HG03439 (cell line): ENCODE results near the gene ASCC1.
"Not testable (repeated sequence)": the region's sequence is repeated elsewhere in the genome, so short reads cannot be mapped to it uniquely, and the experiment has no call there.

Source experiments
- ATAC-seq: cut with Tn5 transposase; IDR thresholded peaks from one replicate; pipeline ENCODE4 v1.9.1; 2021; ENCODE audit warnings: mild to moderate bottlenecking, moderate library complexity; ENCODE audit not compliant: unreplicated experiment

ASCC1 gene

DNA sequence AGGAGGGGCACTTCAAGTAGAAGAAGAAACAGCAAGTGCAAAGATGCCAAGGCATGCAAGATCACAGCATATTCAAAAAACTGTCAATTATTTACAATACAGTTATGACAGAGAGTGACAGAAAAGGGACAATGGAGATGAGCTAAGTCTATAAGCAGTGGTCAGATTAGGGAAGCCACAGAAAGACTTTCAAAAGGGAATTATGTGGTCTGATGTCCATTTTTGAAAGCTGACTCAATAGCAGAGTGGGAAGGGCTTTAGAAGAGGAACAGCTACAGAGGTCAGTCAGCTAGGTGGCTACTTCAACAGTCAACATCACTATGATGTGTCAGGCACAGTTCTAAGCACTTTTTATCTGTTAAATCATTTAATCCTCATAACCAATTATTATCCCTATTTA is 82.6 kb downstream of the ASCC1 start:
- peak; percentile 67 for ATAC-seq

DNA sequence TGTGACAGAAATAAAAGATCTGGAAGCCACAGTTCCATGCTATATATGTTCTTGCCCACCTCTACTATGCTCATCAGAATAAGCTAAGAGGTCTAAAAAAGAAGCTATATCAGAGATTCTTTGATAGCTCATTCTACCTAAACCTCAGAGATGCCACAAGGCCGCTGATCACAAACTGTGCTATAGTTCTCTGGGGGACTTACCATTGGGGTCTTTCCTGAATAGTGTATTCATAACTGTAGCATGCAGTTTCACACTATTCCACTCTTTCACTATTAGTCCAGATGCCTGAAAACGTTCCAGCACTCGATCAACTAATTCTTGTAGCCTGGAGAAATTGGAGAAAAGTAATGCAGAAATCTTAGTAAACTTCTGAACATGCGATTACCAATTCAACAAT is 83.2 kb downstream of the ASCC1 start:
- no peak for ATAC-seq

DNA sequence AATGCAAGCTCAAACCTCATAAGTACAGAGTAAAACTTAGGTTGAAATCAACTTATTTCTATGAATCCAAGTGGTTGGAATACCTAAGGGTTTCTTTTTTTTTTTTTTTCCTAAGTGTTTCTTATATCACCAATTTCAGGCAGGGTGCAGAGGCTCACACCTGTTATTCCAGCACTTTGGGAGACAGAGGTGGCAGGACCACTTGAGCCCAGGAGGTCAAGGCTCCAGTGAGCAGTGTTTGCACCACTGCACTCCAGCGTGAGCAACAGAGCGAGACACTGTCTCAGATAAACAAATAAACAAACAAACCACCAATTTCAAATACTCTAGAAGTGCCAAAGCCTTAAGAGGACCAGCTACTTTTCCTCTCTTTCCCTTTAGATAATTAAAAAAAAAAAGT is 88.5 kb downstream of the ASCC1 start:
- ATAC-seq = no peak

DNA sequence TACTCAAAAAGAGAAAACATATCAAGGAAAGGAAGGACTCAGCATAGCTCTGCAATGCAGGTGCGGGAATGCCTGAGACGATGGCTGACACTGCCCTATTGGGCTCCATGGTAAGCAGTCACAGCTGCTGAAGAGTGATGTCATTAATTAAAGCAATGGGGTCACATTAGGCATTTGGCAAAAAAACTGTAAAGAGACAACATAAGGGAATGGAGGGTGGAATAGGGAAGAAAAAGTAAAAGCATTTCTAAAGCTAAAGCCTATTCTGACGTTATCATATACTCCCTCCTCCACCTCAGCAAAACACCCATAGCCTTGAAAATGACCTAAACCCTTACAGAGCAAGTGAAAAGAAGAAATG is 89.2 kb downstream of the ASCC1 start:
- no peak for ATAC-seq

DNA sequence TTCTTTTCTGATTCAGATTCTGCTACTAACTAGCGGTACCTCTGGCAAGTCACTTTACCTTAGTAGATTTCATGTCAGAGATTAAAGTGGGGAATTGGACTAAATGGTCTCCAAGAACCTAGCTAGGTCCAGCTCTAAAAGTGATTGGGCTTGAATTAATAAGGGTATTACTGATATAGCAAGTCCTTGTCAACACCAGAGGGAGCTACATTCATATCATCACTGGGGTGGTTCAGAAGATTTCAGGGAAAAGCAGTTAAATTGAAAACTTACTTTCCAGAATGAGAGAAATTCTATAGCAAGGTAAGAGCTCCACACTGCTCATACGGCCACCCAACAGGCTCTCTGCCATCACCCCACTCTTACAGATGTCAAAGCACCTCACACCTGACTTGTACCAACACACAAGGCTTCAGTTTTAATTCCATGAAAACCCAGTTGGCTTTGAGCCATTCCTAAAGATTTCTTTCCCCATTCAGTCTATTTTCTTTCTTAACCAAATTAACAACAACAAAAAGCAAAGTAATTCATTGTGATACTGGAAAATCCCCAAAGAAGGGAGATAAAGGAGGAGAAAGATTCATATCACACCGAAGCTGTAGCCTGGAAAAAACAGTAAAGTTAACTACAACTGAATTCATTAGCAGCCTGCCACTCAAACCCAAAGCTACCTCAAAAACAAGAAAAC is 89.7 kb downstream of the ASCC1 start:
- ATAC-seq = no peak

DNA sequence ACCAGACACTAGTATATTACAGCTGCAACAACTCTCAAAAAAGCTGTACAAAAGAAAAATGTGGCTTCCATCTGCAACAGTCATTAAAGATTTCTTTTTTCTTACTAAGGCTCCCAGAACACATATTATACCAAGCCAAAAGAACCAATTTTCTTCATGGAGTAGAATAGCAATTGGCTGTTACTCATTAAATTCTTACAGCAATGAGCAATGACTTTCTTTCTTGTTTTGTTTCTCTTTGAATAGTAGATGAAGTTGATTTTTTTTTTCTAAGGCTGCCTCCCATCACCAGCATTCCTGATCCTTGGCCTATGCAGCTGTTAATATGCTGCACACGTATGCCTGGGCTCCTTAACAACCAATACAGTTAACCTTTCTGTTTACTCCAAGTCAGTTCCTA is 91.1 kb downstream of the ASCC1 start:
- no peak for ATAC-seq

DNA sequence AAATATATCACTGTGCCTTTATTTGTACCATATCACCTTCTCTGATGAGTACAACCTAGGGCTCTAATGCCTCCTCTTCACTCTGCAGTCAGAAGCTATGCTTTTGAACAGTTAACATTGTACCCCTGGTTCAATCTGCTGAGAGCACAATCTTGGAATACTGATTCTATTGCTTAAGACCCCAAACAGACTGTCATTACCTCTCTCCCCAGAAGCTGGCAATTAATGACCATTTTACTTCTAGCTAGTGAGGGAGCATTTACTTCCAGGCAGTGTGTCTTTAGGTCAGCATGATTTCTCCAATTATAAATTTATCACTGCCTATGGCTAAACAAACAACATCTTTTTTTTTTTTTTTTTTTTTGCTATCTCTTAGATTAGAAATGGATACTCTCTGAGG is 91.7 kb downstream of the ASCC1 start:
- no peak for ATAC-seq

DNA sequence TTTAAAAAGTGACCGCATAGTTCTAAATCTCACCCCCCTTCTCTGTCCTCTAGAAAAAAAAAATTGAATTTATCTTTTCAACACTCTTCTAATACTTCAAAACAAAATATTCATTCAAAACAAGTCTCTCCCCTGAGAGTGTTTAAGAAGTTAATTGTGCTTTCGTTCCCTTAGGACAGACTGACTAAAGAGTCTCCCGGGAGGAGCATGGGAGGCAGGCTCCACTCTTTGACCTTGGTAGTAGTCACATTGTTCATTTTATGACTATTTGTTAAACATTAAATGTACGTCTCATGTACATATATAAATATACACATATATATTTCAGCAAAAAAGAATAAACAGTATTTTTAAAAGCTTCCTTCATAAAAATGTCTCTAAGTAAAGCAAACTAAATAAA is 92.5 kb downstream of the ASCC1 start:
- no peak for ATAC-seq

DNA sequence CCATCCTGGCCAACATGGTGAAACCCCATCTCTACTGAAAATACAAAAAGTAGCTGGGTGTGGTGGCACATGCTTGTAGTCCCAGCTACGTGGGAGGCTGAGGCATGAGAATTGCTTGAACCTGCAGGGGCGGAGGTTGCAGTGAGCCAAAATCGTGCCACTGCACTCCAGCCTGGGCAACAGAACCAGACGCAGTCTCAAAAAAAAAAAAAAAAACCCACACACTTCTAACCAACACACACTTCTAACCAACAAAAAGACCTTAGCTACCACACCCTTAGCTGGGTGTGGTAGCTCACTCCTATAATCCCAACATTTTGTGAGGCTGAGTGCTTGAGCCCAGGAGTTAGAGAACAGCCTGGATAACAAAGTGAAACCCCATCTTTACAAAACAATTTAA is 93.9 kb downstream of the ASCC1 start:
- ATAC-seq = no peak

DNA sequence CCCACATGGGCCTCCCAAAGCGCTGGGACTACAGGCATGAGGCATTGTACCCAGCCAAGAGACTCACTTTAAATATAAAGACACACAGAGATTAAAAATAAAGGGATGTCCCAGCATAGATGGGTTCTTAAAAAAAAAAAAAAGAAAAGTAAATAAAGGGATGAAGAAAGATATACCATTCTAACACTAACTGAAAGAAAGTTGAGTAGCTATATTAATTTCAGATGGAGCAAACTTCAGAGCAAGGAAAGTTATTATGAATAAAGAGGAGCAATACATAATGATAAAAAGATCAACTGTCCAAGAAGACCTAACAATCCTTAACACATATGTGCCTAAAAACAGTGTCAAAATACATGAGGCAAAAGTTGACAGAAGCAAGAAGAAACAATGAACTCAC is 94.7 kb downstream of the ASCC1 start:
- no peak for ATAC-seq

DNA sequence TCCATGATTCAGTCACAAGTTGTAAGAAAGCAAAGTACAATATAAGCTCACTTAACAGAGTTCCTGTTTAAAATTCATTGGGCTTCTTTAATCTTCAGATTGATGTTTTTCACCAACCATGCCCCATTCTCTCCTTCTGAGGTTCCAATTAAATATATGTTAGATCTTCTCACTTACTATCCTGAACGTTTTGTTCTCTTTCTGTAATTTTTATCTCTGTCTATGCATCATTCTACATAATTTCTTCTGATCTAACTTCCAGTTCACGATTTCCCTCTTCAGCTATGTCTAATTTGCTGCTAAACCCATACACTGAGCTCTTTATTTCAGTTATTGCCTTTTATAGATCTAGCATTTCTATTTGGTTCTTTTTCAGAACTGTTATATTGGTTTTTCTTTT is 99.7 kb downstream of the ASCC1 start:
- ATAC-seq = no peak

DNA sequence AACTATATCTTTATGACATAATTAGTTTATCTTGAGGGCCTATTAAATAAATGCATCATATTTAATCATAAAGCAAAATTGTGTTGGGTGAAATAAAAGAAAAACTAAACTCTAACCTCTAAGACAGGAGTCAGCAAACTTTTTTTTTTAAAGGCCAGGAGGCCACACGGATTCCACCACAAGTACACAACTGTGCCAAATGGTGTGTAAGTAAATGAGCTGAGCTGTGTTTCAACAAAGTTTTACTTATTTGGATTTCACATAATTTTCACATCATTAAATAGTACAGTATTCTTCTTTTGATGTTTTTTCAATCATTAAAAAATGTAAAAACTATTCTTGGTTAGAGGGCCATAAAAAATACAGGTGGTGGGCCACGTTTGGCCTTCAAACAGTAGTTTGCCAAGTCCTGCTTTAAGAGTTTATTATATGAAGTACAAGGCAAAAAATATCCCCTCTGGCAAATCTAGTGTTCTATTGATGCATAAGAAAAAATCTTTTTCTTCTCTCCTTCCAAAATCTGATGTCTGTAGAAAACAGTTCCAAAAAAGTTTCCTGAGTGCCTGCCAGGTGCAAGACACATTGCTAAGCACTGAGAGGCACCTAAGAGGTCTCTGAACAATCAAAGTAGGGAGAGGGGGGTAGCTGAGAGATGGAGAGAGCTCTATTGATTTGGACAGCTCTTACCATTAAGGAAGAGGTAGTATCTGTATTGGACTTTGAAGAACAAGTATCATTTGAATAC is 101.2 kb downstream of the ASCC1 start:
- ATAC-seq = no peak

DNA sequence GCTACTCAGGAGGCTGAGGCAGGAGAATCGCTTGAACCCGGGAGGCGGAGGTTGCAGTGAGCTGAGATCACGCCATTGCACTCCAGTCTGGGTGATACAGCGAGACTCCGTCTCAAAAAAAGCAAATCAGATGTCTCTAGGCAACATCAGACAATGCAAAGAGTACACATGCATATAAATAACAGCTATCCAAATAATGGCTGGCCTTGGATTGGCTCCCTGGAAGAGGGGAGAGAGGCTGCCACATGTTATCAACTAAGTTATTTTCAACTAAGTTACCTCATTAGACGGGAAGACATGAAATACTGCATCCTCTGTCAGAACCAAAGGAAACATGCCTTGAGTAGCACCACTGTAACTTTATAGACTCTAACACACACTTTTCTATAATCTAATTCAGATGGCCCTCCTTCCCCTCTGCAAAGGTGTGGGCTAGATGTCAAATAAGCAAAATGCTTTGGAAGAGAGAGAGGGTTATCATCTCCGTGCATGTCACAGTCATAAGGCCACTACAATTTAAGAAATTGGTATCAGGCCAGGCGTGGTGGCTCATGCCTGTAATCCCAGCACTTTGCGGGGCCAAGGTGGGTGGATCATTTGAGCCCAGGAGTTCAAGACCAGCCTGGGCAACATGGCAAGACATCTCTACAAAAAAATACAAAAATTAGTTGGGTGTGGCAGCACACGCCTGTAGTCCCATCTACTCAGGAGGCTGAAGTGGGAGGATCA is 105.2 kb downstream of the ASCC1 start:
- ATAC-seq = no peak

DNA sequence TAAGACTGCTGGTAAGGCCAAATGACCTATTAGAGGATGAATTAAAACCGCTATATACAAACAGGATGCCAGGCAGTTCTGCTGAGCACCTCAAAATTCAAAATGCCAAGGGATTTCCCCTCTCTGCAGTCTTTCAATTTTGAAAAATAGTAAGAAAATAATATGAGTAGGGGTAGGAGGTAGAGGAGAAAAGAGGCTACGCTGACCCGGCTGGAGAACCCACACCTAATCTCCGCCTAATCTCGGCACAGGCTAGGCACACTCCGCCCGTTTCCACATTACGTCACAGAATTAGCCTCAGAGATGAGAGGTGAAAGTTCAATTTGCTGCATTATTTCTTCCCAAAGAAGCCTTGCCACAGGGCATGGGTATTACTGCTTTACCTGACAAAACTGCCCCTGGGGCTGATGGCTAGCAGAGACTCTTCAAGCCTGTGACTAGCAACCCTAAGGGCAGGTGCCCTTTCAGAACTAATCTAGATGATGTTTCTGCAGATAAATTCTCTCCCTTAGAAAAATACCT is 106.4 kb downstream of the ASCC1 start:
- no peak for ATAC-seq

DNA sequence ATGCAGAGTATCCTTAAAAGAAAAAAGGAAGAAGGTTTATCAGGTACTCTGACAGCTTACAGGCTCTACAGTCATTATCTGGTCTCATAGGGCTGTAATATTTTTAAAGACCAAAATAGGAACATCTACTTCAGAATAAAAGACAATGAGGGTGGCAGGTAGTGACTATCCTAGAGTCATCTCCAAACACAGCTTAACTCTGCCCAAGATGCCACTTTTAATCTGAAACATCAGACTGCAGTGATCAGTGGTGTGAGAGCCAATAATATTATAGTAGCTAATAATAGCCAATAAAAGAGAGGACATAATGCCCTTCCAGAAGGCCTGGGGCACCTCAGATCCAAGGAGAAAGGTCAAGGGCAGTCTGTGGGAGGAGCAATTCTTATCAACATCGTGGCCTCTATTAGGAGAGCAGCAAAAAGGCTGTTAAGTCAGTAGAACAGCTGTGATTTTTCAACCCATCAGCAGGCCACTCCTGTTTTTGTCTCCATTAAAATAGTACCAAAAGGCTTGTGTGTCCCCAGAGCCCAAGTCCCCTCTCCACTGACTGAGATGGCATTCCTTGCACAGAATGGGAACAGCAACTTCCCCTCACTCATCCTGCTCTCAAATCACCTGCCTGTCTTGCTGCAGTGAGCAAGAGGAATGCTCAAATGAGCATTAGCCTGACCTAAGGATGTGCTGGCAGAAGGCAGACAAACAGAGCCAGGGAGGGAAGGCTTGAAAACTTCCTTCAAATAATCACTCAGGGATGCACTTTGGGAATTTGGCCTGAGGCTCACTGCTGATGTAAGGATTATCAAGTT is 107.0 kb downstream of the ASCC1 start:
- no peak for ATAC-seq

DNA sequence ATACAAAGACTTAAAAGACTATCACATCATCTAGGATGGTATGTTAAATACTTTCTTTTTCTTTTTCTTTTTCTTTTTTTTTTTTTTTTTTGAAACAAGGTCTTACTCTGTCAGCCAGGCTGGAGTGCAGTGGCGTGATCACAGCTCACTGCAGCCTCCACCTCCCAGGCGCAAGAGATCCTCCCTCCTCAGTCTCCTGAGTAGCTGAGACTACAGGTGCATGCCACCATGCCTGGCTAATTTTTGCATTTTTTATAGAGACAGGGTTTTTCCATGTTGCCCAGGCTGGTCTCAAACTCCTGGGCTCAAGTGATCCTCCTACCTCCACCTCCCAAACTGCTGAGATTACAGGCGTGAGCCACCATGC is 108.1 kb downstream of the ASCC1 start:
- ATAC-seq = not testable (repeated sequence)

DNA sequence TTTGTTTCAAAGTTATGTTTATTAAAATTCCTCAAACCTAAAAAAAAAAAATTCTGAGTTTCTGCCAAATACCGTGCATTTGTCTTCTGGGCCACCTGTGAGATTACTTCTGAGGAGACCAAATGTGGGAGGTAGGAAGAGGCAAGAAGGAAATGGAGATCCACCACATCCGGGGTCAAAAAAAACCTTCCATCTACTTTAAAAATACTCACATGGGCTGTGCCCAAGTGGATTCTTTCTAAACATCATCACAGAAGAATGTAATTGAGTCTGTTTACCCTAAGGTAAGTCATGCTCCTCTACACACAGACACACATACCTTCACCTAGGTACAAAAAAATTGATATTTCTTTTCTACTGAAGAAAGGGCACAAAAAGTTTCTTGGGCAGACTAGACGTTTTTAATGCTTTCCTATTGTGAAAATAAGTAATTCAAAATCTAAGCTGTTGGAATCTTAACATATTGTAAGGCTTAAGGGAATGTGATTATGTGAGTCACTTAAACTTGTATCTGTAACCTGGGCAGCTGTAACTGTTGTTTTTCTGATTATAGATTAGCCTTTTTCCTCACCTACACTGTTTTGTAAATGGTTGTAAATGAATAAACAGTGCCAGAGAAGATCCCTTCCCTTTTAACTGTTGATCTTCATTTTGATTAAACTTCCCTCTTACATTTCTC is 108.6 kb downstream of the ASCC1 start:
- ATAC-seq = no peak

DNA sequence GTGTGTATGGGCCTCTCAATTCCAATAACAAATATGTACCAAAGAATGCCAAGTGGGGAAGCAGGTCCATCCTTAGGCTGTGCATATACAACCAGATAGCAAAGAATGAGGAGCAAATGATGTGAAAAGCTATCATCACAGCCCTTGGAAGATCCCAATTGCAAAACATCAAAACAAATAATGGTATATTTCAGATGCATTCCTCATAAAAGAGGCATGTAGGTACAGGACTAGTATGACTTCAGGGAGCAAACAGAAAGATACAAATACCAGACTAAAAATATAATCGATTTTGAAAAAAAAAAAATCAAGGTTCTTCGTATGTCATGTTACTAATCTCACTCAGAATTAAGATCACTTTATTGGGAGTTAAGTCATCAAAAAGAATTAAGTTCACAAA is 109.2 kb downstream of the ASCC1 start:
- no peak for ATAC-seq

DNA sequence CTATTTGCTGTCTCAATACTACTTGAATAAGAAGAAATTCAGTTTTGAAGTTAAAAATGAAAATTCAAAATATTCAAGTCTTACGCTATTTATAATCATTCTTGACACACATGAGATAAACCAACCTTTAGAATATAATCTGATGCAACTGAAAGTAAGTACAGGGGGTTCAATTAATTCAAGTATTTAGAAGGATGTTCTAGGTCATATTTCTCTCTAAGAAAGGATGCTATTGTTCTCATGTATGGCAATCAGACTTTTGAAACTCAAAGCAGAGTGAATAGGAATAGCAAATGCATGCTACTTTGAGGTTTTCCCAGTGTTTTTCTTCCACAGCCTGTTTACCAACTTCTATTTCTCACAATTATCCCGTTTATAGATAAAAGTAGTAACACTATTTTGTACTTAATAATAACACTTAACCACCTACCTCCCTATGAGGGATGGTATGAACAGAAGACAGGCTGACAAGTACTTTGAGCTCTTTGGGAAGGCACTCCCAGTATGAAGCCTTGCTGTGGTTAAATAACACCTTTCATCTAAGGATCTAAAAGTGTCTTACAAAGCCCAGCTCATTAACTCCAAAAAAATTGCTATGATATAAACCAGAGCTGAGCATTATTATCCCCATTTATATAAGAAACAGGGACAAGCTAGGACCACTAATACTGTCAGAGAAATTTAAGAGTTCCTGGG is 109.8 kb downstream of the ASCC1 start:
- no peak for ATAC-seq

DNA sequence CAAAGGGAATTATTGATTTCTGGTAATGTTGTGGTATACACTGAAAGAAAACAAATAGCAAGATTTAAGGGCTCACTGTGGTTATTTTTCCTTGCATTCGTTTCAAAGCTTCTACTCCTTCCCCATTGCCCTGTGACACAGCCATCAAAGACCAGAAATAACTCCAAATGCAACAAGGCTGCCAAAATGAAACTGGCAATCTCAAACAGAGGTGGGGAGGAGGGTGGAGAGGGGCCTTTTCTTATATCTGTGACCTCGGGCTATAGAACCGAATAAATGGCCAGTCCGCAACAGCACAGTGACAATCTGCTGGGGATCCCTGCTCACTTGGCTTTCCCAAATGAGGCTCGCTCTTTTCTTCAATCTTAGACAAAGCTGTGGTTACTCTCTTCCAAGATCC is 110.4 kb downstream of the ASCC1 start:
- no peak for ATAC-seq
